Measurements from ENCODE around the gene MSMB. TPM values are rescaled to one million over a fixed set of nuclear protein-coding genes. Genes with fewer than 3 reads are reported as not detected.

Gene MSMB, protein sequence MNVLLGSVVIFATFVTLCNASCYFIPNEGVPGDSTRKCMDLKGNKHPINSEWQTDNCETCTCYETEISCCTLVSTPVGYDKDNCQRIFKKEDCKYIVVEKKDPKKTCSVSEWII
- total RNA-seq, result not detected in 2 replicates

DNA sequence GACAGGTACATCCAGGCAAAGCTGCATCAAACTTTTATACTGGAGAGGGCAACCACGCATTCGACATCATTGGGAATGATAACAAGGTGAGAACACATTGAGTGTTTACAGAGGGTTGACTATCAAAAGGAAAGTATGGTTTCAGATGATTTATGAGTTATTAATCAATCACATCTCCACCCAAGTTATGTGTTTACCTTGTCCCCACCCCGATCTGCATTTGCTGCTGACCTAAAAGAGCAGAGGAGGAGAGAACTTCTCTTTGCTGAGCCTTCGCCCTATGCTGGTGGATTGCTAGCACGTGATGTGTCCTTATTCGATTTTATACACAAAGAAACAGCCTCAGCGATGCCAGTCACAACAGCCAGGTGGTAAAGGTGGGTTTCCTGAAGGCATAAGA, at the start of gene MSMB:
Gene MSMB (minus strand): TSS at position 9 of the 400 bp plus-strand sequence. CDS start 32 bp downstream, outside the sequence.

DNA sequence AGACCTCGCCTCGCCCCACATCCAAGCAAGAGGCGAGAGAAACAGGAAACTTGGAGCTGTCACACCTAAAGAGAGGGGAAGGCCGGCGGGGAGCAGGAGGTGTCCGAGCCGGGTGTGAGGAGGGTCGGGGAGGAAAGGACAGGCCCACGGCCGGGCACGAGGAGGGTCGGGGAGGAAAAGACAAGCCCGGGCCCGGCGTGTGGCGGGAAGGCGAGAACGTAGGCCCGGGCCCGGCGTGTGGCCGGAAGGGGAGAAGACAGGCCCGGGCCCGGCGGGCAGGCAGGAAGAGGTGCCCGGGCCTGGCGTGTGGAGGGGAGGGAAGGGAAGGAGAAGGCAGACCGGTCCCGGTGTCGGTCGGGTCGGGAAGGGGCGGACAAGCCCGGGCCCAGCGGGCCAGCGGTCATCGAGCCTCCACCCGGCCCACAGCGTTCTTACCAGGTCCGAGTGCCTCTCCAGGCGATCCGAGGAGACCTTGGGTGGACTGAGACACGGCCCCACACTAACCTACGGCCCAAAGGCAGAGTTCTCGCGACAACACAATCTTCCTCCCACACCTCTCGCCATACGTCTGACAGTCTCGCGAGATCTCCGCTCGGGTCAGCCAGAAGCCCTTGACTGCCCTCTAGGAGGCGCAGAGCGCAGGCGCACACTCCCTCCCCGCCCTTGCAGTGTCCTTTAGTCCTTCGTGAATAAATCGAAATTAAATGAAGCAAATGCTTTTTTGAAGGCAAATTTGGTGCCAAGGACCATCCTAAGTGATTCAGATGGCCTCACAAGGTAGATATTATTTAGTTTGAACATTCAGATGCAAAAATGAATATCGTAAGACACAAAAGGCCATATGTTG, 15.8 kb downstream of the MSMB start, which contains the start of gene NCOA4:
Gene NCOA4 (minus strand): TSS at position 533 of the 847 bp plus-strand sequence. CDS start 13,943 bp downstream, outside the sequence.

Small RNAs within 50 kb of the gene (small RNA-seq; reads per million reads assigned to genes)
- gene SNORA74C-1, result not detected

Other genes with a start within 250 kb of the MSMB start
- 2.4 and 2.7 TPM in 2 replicates for gene AGAP4, start 198.8 kb downstream of the MSMB start, total RNA-seq
- 34.5 and 65.4 TPM in 2 replicates for gene TIMM23, start 73.8 kb downstream of the MSMB start, total RNA-seq
- gene NCOA4, start 15.6 kb downstream of the MSMB start, total RNA-seq, result 214 and 370 TPM in 2 replicates
- not detected in 2 replicates for gene ANTXRL, start 240.7 kb upstream of the MSMB start, total RNA-seq